Uterus (tissue), 2 donors: ENCODE data around the gene ZNF3.

Source experiments
- POLR2A ChIP-seq, 2 donors: fragments of 450-650 bp; IDR thresholded peaks; one replicate each; pipeline ENCODE4 v1.6.1; 2016; ENCODE audit warnings: antibody characterized with exemption in 2 of 2, mild to moderate bottlenecking in 1 of 2, moderate library complexity in 1 of 2
- TF ChIP-seq, protein P1 (sequence below), 4 experiments: fragments of 200-600 bp in 2 of 4; fragments of 450-650 bp in 2 of 4; sonication (generic) in 2 of 4; IDR thresholded peaks; one replicate each; pipeline ENCODE4 v1.5.1; 2016 to 2019; ENCODE audit warnings: antibody characterized with exemption in 4 of 4, mild to moderate bottlenecking in 2 of 4, moderate library complexity in 1 of 4

DNA sequence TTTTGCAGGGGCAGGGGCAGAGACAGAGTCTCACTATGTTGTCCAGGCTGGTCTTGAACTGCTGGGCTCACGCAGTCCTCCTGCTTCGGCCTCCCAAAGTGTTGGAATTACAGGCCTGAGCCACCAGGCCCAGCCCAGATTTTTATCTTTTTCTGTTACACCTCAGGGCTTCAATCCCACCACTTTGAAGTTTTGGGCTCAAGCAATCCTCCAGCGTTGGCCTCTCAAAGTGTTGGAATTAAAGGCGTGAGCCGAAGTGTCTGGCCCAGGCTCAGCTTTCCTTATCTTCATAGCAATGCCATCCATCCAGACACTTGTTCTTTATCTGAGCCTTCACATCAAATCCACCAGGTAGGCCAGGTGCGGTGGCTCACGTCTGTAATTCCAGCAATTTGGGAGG lies 33.5 kb upstream of the ZNF3 start:
- TF ChIP-seq, protein P1, sequence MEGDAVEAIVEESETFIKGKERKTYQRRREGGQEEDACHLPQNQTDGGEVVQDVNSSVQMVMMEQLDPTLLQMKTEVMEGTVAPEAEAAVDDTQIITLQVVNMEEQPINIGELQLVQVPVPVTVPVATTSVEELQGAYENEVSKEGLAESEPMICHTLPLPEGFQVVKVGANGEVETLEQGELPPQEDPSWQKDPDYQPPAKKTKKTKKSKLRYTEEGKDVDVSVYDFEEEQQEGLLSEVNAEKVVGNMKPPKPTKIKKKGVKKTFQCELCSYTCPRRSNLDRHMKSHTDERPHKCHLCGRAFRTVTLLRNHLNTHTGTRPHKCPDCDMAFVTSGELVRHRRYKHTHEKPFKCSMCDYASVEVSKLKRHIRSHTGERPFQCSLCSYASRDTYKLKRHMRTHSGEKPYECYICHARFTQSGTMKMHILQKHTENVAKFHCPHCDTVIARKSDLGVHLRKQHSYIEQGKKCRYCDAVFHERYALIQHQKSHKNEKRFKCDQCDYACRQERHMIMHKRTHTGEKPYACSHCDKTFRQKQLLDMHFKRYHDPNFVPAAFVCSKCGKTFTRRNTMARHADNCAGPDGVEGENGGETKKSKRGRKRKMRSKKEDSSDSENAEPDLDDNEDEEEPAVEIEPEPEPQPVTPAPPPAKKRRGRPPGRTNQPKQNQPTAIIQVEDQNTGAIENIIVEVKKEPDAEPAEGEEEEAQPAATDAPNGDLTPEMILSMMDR (IDR thresholded peaks at IDR 0.05) = no peak
- no peak for TF ChIP-seq POLR2A (IDR thresholded peaks at IDR 0.05)
